Muscle of leg (tissue), 11 donors: ENCODE data around the gene C16orf74. TPM values are rescaled to one million over a fixed set of nuclear protein-coding genes. Genes with fewer than 3 reads are reported as not detected.
A peak's percentile ranks its signal among the peaks of the same experiment; 100 is the strongest.

ENCODE experiments used
- DNase-seq: peaks from one replicate; pipeline ENCODE4 v3.0.0; 2013
- H3K27ac ChIP-seq: one replicate; pipeline ENCODE4 v1.5.1; 2013; ENCODE audit warnings: mild to moderate bottlenecking, low read length, control low read depth
- H3K27me3 ChIP-seq: one replicate; pipeline ENCODE4 v1.6.1; 2013; ENCODE audit warnings: low read length; ENCODE audit not compliant: control insufficient read depth, insufficient read depth
- H3K36me3 ChIP-seq: one replicate; pipeline ENCODE4 v1.6.1; 2013; ENCODE audit warnings: low read length; ENCODE audit not compliant: control insufficient read depth, insufficient read depth
- H3K4me1 ChIP-seq: one replicate; pipeline ENCODE4 v1.6.1; 2013; ENCODE audit warnings: low read length; ENCODE audit not compliant: control insufficient read depth, insufficient read depth
- H3K4me3 ChIP-seq: one replicate; pipeline ENCODE4 v1.5.1; 2013; ENCODE audit warnings: low read length, control low read depth
- H3K9me3 ChIP-seq: replicated peaks from 2 replicates; pipeline ENCODE4 v1.6.1; 2013; ENCODE audit warnings: low read depth, low read length; ENCODE audit not compliant: control insufficient read depth
- WGBS: methylation state at CpG from one replicate; pipeline ENCODE4 v1.1.5; 2013; ENCODE audit warnings: missing lambda C conversion rate; ENCODE audit not compliant: insufficient coverage; 5-methylcytosine and 5-hydroxymethylcytosine counted together
- polyA plus RNA-seq, 8 donors: library from polyadenylated mRNA; unstranded; fragments of 120-200 nt; gene quantifications; one replicate each; pipeline versions ENCODE4 v1.2.1 to v1.2.3, GENCODE V29; 2013; ENCODE audit warnings: inconsistent platforms in 1 of 8, low replicate concordance in 1 of 8; ENCODE audit not compliant: insufficient read length in 8 of 8, insufficient read depth in 1 of 8
- total RNA-seq: library from RNA; stranded (reverse); fragments of 120-200 nt; gene quantifications from one replicate; pipeline ENCODE4 v1.2.4, GENCODE V29; 2013

The C16orf74 gene
- total and polyA plus RNA-seq, 9 donors: 1.2 to 2.9 (median 1.8) TPM

- Histone ChIP-seq H3K4me1 (peaks cover 17% of the 10 kb centered on the region), H3K27me3 (no peaks in the 10 kb centered on the region), H3K4me3 (no peak overlapping the region), H3K9me3 (no peaks in the 10 kb centered on the region), H3K36me3 (peaks cover 85% of the 10 kb centered on the region), H3K27ac (no peak overlapping the region)
- no peak for DNase-seq
- WGBS: 82% methylated on average over 8 of the region's 16 CpGs
Observed at GRCh38 chr16:85667841-85668413, 83.0 kb downstream of the C16orf74 start.

GRCh38 chr16:85667261-85667660 lies 83.6 kb downstream of the C16orf74 start:
- Histone ChIP-seq H3K4me1 (peaks cover 17% of the 10 kb centered on the region), H3K36me3 (peaks cover 86% of the 10 kb centered on the region), H3K4me3 (no peak overlapping the region), H3K9me3 (no peaks in the 10 kb centered on the region), H3K27me3 (no peaks in the 10 kb centered on the region), H3K27ac (no peak overlapping the region)
- 96% methylated on average over 9 of the region's 9 CpGs for WGBS
- DNase-seq: no peak

GRCh38 chr16:85665929-85666328 lies 85.0 kb downstream of the C16orf74 start:
- H3K36me3 ChIP-seq: peaks cover 88% of the 10 kb centered on the region
- 63% methylated on average over 13 of the region's 13 CpGs for WGBS
- no peak for DNase-seq

GRCh38 chr16:85665373-85665740 lies 85.5 kb downstream of the C16orf74 start:
- H3K27me3 ChIP-seq: no peaks in the 10 kb centered on the region
- no peak overlapping the region for H3K4me3 ChIP-seq
- H3K27ac ChIP-seq: no peak overlapping the region
- H3K4me1 ChIP-seq: peaks cover 17% of the 10 kb centered on the region
- no peaks in the 10 kb centered on the region for H3K9me3 ChIP-seq
- DNase-seq: no peak
- WGBS: 94% methylated on average over 12 of the region's 12 CpGs
- peaks cover 87% of the 10 kb centered on the region for H3K36me3 ChIP-seq

More at GRCh38 chr16:85665929-85666328, 85.0 kb downstream of the C16orf74 start:
- no peaks in the 10 kb centered on the region for H3K9me3 ChIP-seq
- H3K27me3 ChIP-seq: no peaks in the 10 kb centered on the region
- H3K4me3 ChIP-seq: no peak overlapping the region
- peaks cover 17% of the 10 kb centered on the region for H3K4me1 ChIP-seq
- H3K27ac ChIP-seq: no peak overlapping the region

GRCh38 chr16:85664580-85665372 lies 86.1 kb downstream of the C16orf74 start:
- 90% methylated on average over 22 of the region's 27 CpGs for WGBS
- peaks cover 89% of the 10 kb centered on the region for H3K36me3 ChIP-seq
- H3K9me3 ChIP-seq: no peaks in the 10 kb centered on the region
- H3K27me3 ChIP-seq: no peaks in the 10 kb centered on the region
- H3K4me1 ChIP-seq: peaks cover 21% of the 10 kb centered on the region
- no peak for DNase-seq
- H3K4me3 ChIP-seq: no peak overlapping the region
- no peak overlapping the region for H3K27ac ChIP-seq

GRCh38 chr16:85663891-85664321 lies 87.0 kb downstream of the C16orf74 start:
- Histone ChIP-seq H3K36me3 (peaks cover 93% of the 10 kb centered on the region), H3K4me1 (peaks cover 23% of the 10 kb centered on the region), H3K4me3 (no peak overlapping the region), H3K27me3 (no peaks in the 10 kb centered on the region), H3K9me3 (no peaks in the 10 kb centered on the region), H3K27ac (peak overlapping the region; percentile 20)
- WGBS: 34% methylated on average over 10 of the region's 12 CpGs
- peak; percentile 69 for DNase-seq

- Histone ChIP-seq H3K4me3 (no peak overlapping the region), H3K9me3 (no peaks in the 10 kb centered on the region), H3K4me1 (peaks cover 23% of the 10 kb centered on the region), H3K36me3 (peaks cover 93% of the 10 kb centered on the region), H3K27me3 (no peaks in the 10 kb centered on the region), H3K27ac (peak overlapping the region; percentile 20)
- WGBS: 92% methylated on average over 28 of the region's 38 CpGs
- DNase-seq: no peak
Observed at GRCh38 chr16:85662976-85663830, 87.7 kb downstream of the C16orf74 start.

- peaks cover 23% of the 10 kb centered on the region for H3K4me1 ChIP-seq
- peaks cover 93% of the 10 kb centered on the region for H3K36me3 ChIP-seq
- 61% methylated on average over 2 of the region's 3 CpGs for WGBS
- DNase-seq: no peak
- H3K27me3 ChIP-seq: no peaks in the 10 kb centered on the region
- no peak overlapping the region for H3K4me3 ChIP-seq
- H3K9me3 ChIP-seq: no peaks in the 10 kb centered on the region
- no peak overlapping the region for H3K27ac ChIP-seq
Observed at GRCh38 chr16:85662482-85662812, 88.4 kb downstream of the C16orf74 start.

- Histone ChIP-seq H3K9me3 (no peaks in the 10 kb centered on the region), H3K27me3 (no peaks in the 10 kb centered on the region), H3K4me3 (no peak overlapping the region), H3K4me1 (peaks cover 23% of the 10 kb centered on the region), H3K36me3 (peaks cover 93% of the 10 kb centered on the region), H3K27ac (no peak overlapping the region)
- 86% methylated on average over 25 of the region's 26 CpGs for WGBS
- no peak for DNase-seq
Observed at GRCh38 chr16:85661740-85662481, 89.0 kb downstream of the C16orf74 start.
